ENCODE measurements around the gene EGLN1. TPM values are rescaled to one million over a fixed set of nuclear protein-coding genes. Genes with fewer than 3 reads are reported as not detected.

EGLN1 gene
- total RNA-seq, 1 experiment from 2014 or later: 29.0 TPM

DNA sequence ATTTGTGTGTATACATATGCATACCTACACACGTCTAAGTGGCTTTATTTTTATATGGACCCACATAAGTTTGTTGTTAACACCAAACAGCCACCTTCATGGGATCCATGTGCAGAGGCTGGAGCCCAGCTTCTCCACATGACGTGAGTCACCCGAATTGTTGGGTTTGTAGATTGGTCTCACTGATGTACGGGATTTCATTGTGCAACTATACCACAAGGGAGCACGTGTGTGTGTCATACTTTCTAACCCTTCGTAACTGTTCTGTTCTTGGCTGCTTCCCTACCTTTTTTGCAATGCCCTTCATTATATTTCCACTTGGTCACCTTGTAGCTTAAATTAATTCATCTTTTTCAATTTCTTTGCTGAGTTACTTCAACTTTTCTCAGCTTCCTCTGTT lies 63.0 kb downstream of the EGLN1 start:
- TF ChIP-seq SIN3A (IDR thresholded peaks at IDR 0.05; ENCODE audit: borderline replicate concordance, insufficient read depth, low read depth, low read length) (no peak), POLR2AphosphoS5 (IDR thresholded peaks at IDR 0.05; ENCODE audit: low read depth, low read length) (no peak), TCF7L2 (IDR thresholded peaks at IDR 0.05; ENCODE audit: low read depth, low read length) (no peak)
- TF ChIP-seq, protein P1, sequence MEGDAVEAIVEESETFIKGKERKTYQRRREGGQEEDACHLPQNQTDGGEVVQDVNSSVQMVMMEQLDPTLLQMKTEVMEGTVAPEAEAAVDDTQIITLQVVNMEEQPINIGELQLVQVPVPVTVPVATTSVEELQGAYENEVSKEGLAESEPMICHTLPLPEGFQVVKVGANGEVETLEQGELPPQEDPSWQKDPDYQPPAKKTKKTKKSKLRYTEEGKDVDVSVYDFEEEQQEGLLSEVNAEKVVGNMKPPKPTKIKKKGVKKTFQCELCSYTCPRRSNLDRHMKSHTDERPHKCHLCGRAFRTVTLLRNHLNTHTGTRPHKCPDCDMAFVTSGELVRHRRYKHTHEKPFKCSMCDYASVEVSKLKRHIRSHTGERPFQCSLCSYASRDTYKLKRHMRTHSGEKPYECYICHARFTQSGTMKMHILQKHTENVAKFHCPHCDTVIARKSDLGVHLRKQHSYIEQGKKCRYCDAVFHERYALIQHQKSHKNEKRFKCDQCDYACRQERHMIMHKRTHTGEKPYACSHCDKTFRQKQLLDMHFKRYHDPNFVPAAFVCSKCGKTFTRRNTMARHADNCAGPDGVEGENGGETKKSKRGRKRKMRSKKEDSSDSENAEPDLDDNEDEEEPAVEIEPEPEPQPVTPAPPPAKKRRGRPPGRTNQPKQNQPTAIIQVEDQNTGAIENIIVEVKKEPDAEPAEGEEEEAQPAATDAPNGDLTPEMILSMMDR (IDR thresholded peaks at IDR 0.05): no peak
- TF ChIP-seq, protein P2, sequence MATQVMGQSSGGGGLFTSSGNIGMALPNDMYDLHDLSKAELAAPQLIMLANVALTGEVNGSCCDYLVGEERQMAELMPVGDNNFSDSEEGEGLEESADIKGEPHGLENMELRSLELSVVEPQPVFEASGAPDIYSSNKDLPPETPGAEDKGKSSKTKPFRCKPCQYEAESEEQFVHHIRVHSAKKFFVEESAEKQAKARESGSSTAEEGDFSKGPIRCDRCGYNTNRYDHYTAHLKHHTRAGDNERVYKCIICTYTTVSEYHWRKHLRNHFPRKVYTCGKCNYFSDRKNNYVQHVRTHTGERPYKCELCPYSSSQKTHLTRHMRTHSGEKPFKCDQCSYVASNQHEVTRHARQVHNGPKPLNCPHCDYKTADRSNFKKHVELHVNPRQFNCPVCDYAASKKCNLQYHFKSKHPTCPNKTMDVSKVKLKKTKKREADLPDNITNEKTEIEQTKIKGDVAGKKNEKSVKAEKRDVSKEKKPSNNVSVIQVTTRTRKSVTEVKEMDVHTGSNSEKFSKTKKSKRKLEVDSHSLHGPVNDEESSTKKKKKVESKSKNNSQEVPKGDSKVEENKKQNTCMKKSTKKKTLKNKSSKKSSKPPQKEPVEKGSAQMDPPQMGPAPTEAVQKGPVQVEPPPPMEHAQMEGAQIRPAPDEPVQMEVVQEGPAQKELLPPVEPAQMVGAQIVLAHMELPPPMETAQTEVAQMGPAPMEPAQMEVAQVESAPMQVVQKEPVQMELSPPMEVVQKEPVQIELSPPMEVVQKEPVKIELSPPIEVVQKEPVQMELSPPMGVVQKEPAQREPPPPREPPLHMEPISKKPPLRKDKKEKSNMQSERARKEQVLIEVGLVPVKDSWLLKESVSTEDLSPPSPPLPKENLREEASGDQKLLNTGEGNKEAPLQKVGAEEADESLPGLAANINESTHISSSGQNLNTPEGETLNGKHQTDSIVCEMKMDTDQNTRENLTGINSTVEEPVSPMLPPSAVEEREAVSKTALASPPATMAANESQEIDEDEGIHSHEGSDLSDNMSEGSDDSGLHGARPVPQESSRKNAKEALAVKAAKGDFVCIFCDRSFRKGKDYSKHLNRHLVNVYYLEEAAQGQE (IDR thresholded peaks at IDR 0.05; ENCODE audit: insufficient read depth in 1 of 2, low read depth in 2 of 2, low read length in 1 of 2): no peak
- CTCF ChIA-PET: no interaction called here
- POLR2A ChIA-PET: interaction anchor here (0.6 kb wide), 1 partner anchor 243 kb away, joined by 3 read pairs; no protein-coding TSS in a partner anchor
- in situ Hi-C loops (cut with HindIII; ENCODE audit: low pct_unique_long_range_greater_than_20kb, low sequenced_read_pairs): no loop called here
- H3K36me3 ChIP-seq (ENCODE audit: control insufficient read depth, insufficient read depth, low read length): no peaks in the 10 kb centered on the region
- no peak for ATAC-seq
- DNase-seq (ENCODE audit: low read depth, low spot score): no peak
- no peaks in the 10 kb centered on the region for H3K9me3 ChIP-seq (ENCODE audit: control insufficient read depth, insufficient read depth, low read depth, low read length)
- BruUV-seq (replicated peaks): no TSS peak
- no peaks in the 10 kb centered on the region for H3K27me3 ChIP-seq (ENCODE audit: control insufficient read depth, insufficient read depth, low read length)
- intact Hi-C loops (cut with micrococcal nuclease; ENCODE audit: unreplicated experiment): loop anchor here (2.0 to 5.0 kb wide), 2 partner anchors 58 to 232 kb away; no protein-coding TSS in a partner anchor
- no peak overlapping the region for H3K4me3 ChIP-seq (ENCODE audit: low read depth in 2 of 2, low read length in 2 of 2)
- no peak overlapping the region for H3K27ac ChIP-seq (ENCODE audit: low read length)
- peaks cover 5% of the 10 kb centered on the region; the same call in 1 of the 2 replicates for H3K4me1 ChIP-seq (ENCODE audit: control insufficient read depth, insufficient read depth, low read length)

DNA sequence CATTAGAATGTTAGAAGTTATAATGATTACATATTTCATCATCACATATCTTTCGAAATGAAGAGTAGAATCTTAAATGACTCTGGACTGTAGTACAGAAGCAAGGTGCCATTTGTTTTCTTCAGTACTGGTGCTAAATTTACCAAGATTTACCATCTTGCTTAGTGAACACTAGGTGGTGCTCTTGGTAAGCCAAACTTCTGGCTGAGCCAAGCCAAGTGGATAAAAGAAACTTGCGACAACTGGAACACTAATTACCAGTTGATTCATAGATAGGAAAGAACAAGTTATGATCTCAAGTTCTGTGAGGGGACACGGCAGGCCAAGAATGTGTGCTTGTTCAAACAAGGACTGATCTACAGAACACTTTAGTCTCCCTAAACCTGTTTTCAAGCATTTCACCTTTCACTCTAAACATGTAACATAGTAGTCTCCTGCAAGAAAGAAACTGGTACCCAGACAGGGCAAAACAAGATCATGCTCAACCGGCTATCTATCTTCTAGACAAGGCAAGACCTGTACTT lies 64.2 kb downstream of the EGLN1 start:
- DNase-seq (ENCODE audit: low read depth, low spot score) (peak; percentile 57), ATAC-seq (peak; percentile 93)
- Histone ChIP-seq H3K27ac (ENCODE audit: low read length) (no peak overlapping the region), H3K36me3 (ENCODE audit: control insufficient read depth, insufficient read depth, low read length) (peaks cover 6% of the 10 kb centered on the region; the same call in 1 of the 2 replicates), H3K4me3 (ENCODE audit: low read depth in 2 of 2, low read length in 2 of 2) (no peak overlapping the region), H3K9me3 (ENCODE audit: control insufficient read depth, insufficient read depth, low read depth, low read length) (no peaks in the 10 kb centered on the region), H3K4me1 (ENCODE audit: control insufficient read depth, insufficient read depth, low read length) (peaks cover 5% of the 10 kb centered on the region; the same call in 1 of the 2 replicates), H3K27me3 (ENCODE audit: control insufficient read depth, insufficient read depth, low read length) (no peaks in the 10 kb centered on the region)
- TF ChIP-seq TCF7L2 (IDR thresholded peaks at IDR 0.05; ENCODE audit: low read depth, low read length): no peak
- TF ChIP-seq, protein P1 (IDR thresholded peaks at IDR 0.05): peak; percentile 76
- BruUV-seq (replicated peaks): no TSS peak
- in situ Hi-C loops (cut with HindIII; ENCODE audit: low pct_unique_long_range_greater_than_20kb, low sequenced_read_pairs): no loop called here
- CTCF ChIA-PET: interaction anchor here (0.6 kb wide), 1 partner anchor 42 kb away, joined by 5 read pairs; no protein-coding TSS in a partner anchor
- intact Hi-C loops (cut with micrococcal nuclease; ENCODE audit: unreplicated experiment): loop anchor here (2.0 to 5.0 kb wide), 3 partner anchors 59 to 233 kb away; no protein-coding TSS in a partner anchor
- POLR2A ChIA-PET: interaction anchor here (0.6 to 0.7 kb wide), 2 partner anchors 105 to 110 kb away, joined by 3 to 7 read pairs; no protein-coding TSS in a partner anchor
